GM20000 (cell line): ENCODE measurements around the gene PABPC1L.

Experiments used
- DNase-seq: peaks from one replicate; pipeline ENCODE4 v3.0.0; 2012; ENCODE audit warnings: low spot score
- TF ChIP-seq, protein P1 (sequence below): IDR thresholded peaks from 2 replicates; pipeline ENCODE4 v1.5.1; 2012; ENCODE audit warnings: mild to moderate bottlenecking, control low read depth; ENCODE audit errors: extremely low read depth, missing control alignments

The PABPC1L gene

DNA sequence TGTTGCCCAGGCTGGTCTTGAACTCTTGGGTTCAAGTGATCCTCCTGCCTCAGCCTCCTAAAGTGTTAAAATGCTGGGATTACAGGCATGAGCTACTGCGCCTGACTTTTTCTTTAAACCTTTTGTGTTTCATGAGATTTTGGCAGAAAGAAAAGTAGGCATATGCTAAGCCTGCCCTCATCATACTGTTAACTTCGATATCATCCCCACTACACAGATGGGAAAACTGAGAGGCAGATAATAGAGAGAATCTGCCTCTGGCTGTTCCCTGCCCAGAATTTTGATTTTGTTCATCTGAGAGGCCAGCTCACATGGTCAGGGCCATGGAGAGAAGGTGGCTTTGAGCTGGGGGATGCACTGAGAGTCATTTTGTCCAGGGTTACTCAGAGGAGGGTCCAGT lies 7.5 kb downstream of the PABPC1L start:
- no peak for DNase-seq
- TF ChIP-seq, protein P1, sequence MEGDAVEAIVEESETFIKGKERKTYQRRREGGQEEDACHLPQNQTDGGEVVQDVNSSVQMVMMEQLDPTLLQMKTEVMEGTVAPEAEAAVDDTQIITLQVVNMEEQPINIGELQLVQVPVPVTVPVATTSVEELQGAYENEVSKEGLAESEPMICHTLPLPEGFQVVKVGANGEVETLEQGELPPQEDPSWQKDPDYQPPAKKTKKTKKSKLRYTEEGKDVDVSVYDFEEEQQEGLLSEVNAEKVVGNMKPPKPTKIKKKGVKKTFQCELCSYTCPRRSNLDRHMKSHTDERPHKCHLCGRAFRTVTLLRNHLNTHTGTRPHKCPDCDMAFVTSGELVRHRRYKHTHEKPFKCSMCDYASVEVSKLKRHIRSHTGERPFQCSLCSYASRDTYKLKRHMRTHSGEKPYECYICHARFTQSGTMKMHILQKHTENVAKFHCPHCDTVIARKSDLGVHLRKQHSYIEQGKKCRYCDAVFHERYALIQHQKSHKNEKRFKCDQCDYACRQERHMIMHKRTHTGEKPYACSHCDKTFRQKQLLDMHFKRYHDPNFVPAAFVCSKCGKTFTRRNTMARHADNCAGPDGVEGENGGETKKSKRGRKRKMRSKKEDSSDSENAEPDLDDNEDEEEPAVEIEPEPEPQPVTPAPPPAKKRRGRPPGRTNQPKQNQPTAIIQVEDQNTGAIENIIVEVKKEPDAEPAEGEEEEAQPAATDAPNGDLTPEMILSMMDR = no peak

DNA sequence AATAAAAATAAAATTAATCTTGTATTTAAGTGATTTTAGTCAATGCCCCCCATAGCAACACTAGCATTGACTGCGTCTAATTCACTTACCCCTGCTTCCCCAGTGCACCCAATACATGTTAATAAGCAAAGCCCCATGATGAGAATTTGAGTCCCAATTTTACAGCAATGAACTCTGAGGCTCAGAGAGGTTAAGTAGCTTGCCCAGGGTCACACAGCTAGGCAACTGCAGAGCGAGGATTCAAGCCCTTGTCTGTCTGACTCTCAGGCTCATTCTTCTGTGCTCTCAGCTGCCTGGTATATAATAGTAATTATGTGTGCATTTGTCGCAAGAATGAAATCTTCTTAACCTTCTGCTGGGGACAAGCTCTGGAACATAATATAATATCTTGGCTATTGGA lies 8.5 kb downstream of the PABPC1L start:
- TF ChIP-seq, protein P1 = no peak
- DNase-seq = no peak

DNA sequence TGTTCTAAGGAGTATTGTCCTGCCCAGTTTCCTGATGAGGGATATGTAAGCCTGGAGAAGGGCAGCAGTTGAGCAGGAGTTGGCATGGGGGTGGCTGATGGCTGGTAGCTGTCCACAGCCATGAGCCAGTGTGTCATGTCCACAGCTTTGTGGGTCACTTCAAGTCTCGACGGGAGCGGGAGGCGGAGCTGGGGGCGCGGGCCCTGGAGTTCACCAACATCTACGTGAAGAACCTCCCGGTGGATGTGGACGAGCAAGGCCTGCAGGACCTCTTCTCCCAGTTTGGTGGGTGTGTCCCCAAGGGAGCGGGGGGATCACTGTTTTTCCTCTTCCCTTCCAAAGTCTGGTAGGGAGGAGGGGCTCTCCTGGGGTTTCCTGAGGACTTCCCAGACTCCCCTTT lies 8.9 kb downstream of the PABPC1L start:
- no peak for DNase-seq
- TF ChIP-seq, protein P1 = no peak

DNA sequence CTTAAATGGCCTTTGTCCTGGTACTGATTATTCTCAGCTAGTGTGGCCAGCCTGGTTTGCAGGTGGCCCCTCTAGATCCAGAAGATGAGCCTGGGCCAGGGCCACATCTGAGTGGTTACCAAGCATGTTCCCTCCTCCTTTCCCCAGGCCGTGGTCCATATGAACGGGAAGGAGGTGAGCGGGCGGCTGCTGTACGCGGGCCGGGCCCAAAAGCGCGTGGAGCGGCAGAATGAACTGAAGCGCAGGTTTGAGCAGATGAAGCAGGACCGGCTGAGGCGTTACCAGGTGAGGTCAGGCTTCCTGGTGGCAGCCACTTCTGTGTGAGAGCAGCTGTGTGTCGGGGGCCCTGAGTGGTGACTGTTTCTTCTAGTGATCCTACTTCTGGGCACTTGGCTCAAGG lies 11.6 kb downstream of the PABPC1L start:
- DNase-seq = no peak
- TF ChIP-seq, protein P1 = no peak

DNA sequence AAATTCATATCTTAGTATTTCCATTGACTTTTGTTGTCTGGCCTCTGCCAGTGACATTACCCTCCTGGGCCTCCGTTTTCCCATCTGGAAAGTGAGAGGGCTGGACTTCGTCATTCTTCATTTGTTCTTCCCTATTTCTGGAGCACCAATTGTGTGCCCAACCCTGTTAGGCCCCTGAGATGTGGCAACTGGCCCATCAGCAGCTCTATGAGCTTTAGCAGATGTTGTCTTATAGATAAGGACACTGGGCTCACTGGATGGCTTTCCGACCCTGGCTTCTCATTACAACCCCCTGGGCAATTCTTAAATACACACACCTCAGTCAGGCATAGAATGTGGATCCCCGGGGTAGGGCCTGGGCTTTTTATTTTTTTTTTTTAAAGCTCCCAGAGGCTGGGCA lies 14.7 kb downstream of the PABPC1L start:
- TF ChIP-seq, protein P1 = no peak
- DNase-seq = no peak

DNA sequence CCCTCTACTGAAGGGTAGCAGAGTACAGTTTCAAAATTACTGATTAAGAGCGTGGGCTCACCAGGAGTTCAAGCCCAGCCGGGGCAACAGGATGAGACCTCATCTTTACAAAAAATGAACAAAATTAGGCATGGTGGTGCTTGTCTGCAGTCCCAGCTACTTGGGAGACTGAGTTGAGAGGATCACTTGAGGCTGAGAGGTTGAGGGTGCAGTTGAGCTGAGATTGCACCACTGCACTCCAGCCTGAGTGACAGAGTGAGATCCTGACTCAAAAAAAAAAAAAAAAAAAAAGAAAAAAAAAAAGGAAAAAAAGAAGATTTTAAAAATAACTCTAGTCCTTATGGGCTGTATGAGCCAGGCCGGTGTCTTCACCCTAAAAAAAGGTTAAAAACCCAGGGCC lies 18.7 kb downstream of the PABPC1L start:
- TF ChIP-seq, protein P1 = no peak
- DNase-seq = no peak

DNA sequence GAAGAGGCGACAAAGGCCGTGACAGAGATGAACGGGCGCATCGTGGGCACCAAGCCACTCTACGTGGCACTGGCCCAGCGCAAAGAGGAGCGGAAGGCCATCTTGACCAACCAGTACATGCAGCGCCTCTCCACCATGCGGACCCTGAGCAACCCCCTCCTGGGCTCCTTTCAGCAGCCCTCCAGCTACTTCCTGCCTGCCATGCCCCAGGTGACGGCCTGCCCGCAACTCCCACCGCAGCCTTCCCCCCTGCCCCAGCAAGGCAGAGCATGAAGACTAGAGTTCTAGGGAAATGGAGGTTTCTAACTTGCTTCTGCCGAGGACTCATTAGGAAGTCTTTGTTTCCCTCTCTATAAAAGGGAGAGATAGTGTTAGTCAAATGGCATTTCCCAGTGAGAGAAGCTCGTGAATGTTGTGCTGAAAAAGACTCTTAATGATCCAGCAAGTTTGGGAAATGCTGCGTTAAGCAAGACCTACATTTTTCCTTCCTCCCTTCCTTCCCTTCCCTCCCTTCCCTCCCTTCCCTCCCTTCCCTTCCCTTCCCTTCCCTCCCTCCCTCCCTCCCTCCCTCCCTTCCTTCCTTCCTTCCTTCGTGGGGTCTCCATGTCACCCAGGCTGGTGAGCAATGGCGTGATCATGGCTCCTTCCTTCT lies 20.8 kb downstream of the PABPC1L start:
- no peak for DNase-seq
- TF ChIP-seq, protein P1 = no peak
